ENCODE results near the gene PEX14. TPM values are rescaled to one million over a fixed set of nuclear protein-coding genes. Genes with fewer than 3 reads are reported as not detected.

The PEX14 gene
- polyA plus RNA-seq, 1 donor from 2014 or later = 13.5 TPM

GRCh38 chr1:10515976-10516750 is 41.4 kb downstream of the PEX14 start:
- Histone ChIP-seq H2AFZ (ENCODE audit: low read depth, low read length) (no peak overlapping the region), H3K79me2 (replicated peaks; ENCODE audit: insufficient read depth, low read length) (peaks cover 5% of the 10 kb centered on the region), H3K27me3 (ENCODE audit: insufficient read depth, low read depth, low read length) (no peaks in the 10 kb centered on the region), H3K4me2 (ENCODE audit: low read length) (no peak overlapping the region), H3K27ac (ENCODE audit: low read length) (no peak overlapping the region), H3K9ac (ENCODE audit: low read length) (no peak overlapping the region), H3K9me2 (ENCODE audit: insufficient read depth, low read length) (no peaks in the 10 kb centered on the region), H3F3A (ENCODE audit: insufficient read depth, low read length, poor library complexity, severe bottlenecking) (peaks cover 5% of the 10 kb centered on the region), H3K9me3 (ENCODE audit: low read length) (no peaks in the 10 kb centered on the region), H3K4me3 (ENCODE audit: low read length) (no peak overlapping the region), H3K36me3 (ENCODE audit: insufficient read depth, low read length) (no peaks in the 10 kb centered on the region), H4K20me1 (ENCODE audit: insufficient read depth) (no peaks in the 10 kb centered on the region)
- no peak for TF ChIP-seq EP300 (conservative IDR thresholded peaks at IDR 0.05; ENCODE audit: poor library complexity, severe bottlenecking)
- no peak for TF ChIP-seq CTCF (IDR thresholded peaks at IDR 0.05; ENCODE audit: poor library complexity, severe bottlenecking)
- no peak for TF ChIP-seq RAD21 (conservative IDR thresholded peaks at IDR 0.05)
- no peak for TF ChIP-seq REST (IDR thresholded peaks at IDR 0.05; ENCODE audit: borderline replicate concordance)
- no peak for TF ChIP-seq POLR2AphosphoS5 (IDR thresholded peaks at IDR 0.05)
- TF ChIP-seq EZH2 (IDR thresholded peaks at IDR 0.05; ENCODE audit: borderline replicate concordance, insufficient read depth, low read length, poor library complexity, severe bottlenecking) = no peak
- no peak for TF ChIP-seq SMC3 (conservative IDR thresholded peaks at IDR 0.05; ENCODE audit: poor library complexity)
- TF ChIP-seq MXI1 (conservative IDR thresholded peaks at IDR 0.05; ENCODE audit: poor library complexity, severe bottlenecking) = no peak
- no peak for TF ChIP-seq TAF1 (IDR thresholded peaks at IDR 0.05; ENCODE audit: low read depth)

GRCh38 chr1:10516925-10517676 is 42.4 kb downstream of the PEX14 start:
- no peak overlapping the region for H3K9ac ChIP-seq (ENCODE audit: low read length)
- no peaks in the 10 kb centered on the region for H3K9me3 ChIP-seq (ENCODE audit: low read length)
- no peaks in the 10 kb centered on the region for H4K20me1 ChIP-seq (ENCODE audit: insufficient read depth)
- no peak overlapping the region for H3K4me2 ChIP-seq (ENCODE audit: low read length)
- no peaks in the 10 kb centered on the region for H3K9me2 ChIP-seq (ENCODE audit: insufficient read depth, low read length)
- H2AFZ ChIP-seq (ENCODE audit: low read depth, low read length) = no peak overlapping the region
- H3K4me3 ChIP-seq (ENCODE audit: low read length) = no peak overlapping the region
- H3K36me3 ChIP-seq (ENCODE audit: insufficient read depth, low read length) = no peaks in the 10 kb centered on the region
- H3K27ac ChIP-seq (ENCODE audit: low read length) = no peak overlapping the region
- no peaks in the 10 kb centered on the region for H3K27me3 ChIP-seq (ENCODE audit: insufficient read depth, low read depth, low read length)
- peaks cover 5% of the 10 kb centered on the region for H3F3A ChIP-seq (ENCODE audit: insufficient read depth, low read length, poor library complexity, severe bottlenecking)
- TF ChIP-seq RAD21 (conservative IDR thresholded peaks at IDR 0.05) (no peak), REST (IDR thresholded peaks at IDR 0.05; ENCODE audit: borderline replicate concordance) (no peak), SMC3 (conservative IDR thresholded peaks at IDR 0.05; ENCODE audit: poor library complexity) (no peak), EP300 (conservative IDR thresholded peaks at IDR 0.05; ENCODE audit: poor library complexity, severe bottlenecking) (no peak), TAF1 (IDR thresholded peaks at IDR 0.05; ENCODE audit: low read depth) (no peak), POLR2AphosphoS5 (IDR thresholded peaks at IDR 0.05) (no peak), EZH2 (IDR thresholded peaks at IDR 0.05; ENCODE audit: borderline replicate concordance, insufficient read depth, low read length, poor library complexity, severe bottlenecking) (no peak), CTCF (IDR thresholded peaks at IDR 0.05; ENCODE audit: poor library complexity, severe bottlenecking) (no peak), MXI1 (conservative IDR thresholded peaks at IDR 0.05; ENCODE audit: poor library complexity, severe bottlenecking) (no peak)
- no peaks in the 10 kb centered on the region for H3K79me2 ChIP-seq (replicated peaks; ENCODE audit: insufficient read depth, low read length)
